ENCODE data around the gene SIGLEC1.

- TF ChIP-seq, protein P1, sequence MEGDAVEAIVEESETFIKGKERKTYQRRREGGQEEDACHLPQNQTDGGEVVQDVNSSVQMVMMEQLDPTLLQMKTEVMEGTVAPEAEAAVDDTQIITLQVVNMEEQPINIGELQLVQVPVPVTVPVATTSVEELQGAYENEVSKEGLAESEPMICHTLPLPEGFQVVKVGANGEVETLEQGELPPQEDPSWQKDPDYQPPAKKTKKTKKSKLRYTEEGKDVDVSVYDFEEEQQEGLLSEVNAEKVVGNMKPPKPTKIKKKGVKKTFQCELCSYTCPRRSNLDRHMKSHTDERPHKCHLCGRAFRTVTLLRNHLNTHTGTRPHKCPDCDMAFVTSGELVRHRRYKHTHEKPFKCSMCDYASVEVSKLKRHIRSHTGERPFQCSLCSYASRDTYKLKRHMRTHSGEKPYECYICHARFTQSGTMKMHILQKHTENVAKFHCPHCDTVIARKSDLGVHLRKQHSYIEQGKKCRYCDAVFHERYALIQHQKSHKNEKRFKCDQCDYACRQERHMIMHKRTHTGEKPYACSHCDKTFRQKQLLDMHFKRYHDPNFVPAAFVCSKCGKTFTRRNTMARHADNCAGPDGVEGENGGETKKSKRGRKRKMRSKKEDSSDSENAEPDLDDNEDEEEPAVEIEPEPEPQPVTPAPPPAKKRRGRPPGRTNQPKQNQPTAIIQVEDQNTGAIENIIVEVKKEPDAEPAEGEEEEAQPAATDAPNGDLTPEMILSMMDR (IDR thresholded peaks at IDR 0.05 in 2 of 3, conservative IDR thresholded peaks at IDR 0.05 in 1 of 3; ENCODE audit: borderline replicate concordance in 1 of 3, insufficient read depth in 1 of 3, low read depth in 2 of 3, low read length in 2 of 3), result peak in 2 of 3 experiments; percentile 18 to 22; a peak in 1 of 6 replicates
- no peak for TF ChIP-seq EZH2 (IDR thresholded peaks at IDR 0.05)
- no peak for TF ChIP-seq ELF1 (IDR thresholded peaks at IDR 0.05; ENCODE audit: borderline replicate concordance, low read depth)
- no peak for TF ChIP-seq ZBTB33 (IDR thresholded peaks at IDR 0.05; ENCODE audit: extremely low read depth, insufficient replicate concordance, low read length)
- TF ChIP-seq, protein P2, sequence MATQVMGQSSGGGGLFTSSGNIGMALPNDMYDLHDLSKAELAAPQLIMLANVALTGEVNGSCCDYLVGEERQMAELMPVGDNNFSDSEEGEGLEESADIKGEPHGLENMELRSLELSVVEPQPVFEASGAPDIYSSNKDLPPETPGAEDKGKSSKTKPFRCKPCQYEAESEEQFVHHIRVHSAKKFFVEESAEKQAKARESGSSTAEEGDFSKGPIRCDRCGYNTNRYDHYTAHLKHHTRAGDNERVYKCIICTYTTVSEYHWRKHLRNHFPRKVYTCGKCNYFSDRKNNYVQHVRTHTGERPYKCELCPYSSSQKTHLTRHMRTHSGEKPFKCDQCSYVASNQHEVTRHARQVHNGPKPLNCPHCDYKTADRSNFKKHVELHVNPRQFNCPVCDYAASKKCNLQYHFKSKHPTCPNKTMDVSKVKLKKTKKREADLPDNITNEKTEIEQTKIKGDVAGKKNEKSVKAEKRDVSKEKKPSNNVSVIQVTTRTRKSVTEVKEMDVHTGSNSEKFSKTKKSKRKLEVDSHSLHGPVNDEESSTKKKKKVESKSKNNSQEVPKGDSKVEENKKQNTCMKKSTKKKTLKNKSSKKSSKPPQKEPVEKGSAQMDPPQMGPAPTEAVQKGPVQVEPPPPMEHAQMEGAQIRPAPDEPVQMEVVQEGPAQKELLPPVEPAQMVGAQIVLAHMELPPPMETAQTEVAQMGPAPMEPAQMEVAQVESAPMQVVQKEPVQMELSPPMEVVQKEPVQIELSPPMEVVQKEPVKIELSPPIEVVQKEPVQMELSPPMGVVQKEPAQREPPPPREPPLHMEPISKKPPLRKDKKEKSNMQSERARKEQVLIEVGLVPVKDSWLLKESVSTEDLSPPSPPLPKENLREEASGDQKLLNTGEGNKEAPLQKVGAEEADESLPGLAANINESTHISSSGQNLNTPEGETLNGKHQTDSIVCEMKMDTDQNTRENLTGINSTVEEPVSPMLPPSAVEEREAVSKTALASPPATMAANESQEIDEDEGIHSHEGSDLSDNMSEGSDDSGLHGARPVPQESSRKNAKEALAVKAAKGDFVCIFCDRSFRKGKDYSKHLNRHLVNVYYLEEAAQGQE (IDR thresholded peaks at IDR 0.05; ENCODE audit: low read depth), result no peak
- TF ChIP-seq MAX (IDR thresholded peaks at IDR 0.05), result no peak
- TF ChIP-seq YY1 (IDR thresholded peaks at IDR 0.05; ENCODE audit: extremely low read depth, insufficient replicate concordance, low read depth, low read length), result no peak
- no peak for TF ChIP-seq POLR2A (IDR thresholded peaks at IDR 0.05; ENCODE audit: borderline replicate concordance, extremely low read depth, insufficient read depth, insufficient read length)
- no peak for TF ChIP-seq ZFX (IDR thresholded peaks at IDR 0.05)
Observed at GRCh38 chr20:3670511-3670910, 41.9 kb downstream of the SIGLEC1 start.
